ENCODE data around the gene VPS37B.

GRCh38 chr12:122842505-122843405 lies 53.2 kb downstream of the VPS37B start:
- no peak for TF ChIP-seq CTCF (conservative IDR thresholded peaks at IDR 0.05 in 1 of 2, IDR thresholded peaks at IDR 0.05 in 1 of 2; ENCODE audit: extremely low read depth in 1 of 2, insufficient read depth in 1 of 2, low read depth in 1 of 2, low read length in 2 of 2)
- TF ChIP-seq EZH2 (IDR thresholded peaks at IDR 0.05; ENCODE audit: borderline replicate concordance, low read length) = no peak

Measured in mammary epithelial cell (primary cell).